Breast epithelium (tissue), 3 donors: ENCODE results near the gene PARVA.

ENCODE experiments used
- POLR2A ChIP-seq: fragments of 450-650 bp; IDR thresholded peaks from one replicate; pipeline ENCODE4 v1.6.1; 2016; ENCODE audit warnings: antibody characterized with exemption, mild to moderate bottlenecking, moderate library complexity
- TF ChIP-seq, protein P1 (sequence below), 3 donors: fragments of 450-650 bp; IDR thresholded peaks; one replicate each; pipeline ENCODE4 v1.5.1; 2016 to 2017; ENCODE audit warnings: antibody characterized with exemption in 3 of 3, mild to moderate bottlenecking in 3 of 3, moderate library complexity in 3 of 3

DNA sequence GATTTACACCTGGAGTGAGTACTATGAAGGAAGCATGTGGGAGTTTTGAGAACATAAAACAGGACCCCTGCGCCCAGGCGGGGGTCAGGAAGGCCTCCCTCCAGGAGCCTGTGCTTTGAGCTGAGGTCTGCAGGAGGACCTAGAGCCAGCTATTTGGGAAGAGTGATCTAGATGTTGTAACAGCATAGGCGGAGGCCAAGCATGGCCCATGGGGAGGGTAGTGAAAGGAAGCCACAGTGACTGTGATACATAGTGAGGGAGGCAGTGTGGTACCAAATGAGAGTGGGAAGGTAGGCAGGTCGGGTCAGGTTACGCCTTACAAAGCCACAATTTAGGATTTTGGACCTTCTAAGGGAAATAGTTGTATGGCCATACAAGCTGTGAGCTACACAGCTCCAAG lies 147.5 kb downstream of the PARVA start:
- TF ChIP-seq, protein P1, sequence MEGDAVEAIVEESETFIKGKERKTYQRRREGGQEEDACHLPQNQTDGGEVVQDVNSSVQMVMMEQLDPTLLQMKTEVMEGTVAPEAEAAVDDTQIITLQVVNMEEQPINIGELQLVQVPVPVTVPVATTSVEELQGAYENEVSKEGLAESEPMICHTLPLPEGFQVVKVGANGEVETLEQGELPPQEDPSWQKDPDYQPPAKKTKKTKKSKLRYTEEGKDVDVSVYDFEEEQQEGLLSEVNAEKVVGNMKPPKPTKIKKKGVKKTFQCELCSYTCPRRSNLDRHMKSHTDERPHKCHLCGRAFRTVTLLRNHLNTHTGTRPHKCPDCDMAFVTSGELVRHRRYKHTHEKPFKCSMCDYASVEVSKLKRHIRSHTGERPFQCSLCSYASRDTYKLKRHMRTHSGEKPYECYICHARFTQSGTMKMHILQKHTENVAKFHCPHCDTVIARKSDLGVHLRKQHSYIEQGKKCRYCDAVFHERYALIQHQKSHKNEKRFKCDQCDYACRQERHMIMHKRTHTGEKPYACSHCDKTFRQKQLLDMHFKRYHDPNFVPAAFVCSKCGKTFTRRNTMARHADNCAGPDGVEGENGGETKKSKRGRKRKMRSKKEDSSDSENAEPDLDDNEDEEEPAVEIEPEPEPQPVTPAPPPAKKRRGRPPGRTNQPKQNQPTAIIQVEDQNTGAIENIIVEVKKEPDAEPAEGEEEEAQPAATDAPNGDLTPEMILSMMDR (IDR thresholded peaks at IDR 0.05), result no peak
- TF ChIP-seq POLR2A, result no peak
